NCI-H2107 (cell line): ENCODE results near the gene ASCC3.

ENCODE experiments used
- DNase-seq: peaks from one replicate; lab custom pipeline; 2025; lab: John Stamatoyannopoulos, UW

ASCC3 gene

GRCh38 chr6:100464903-100465700 is 416.0 kb downstream of the ASCC3 start, which contains the start of gene SIM1:
Gene SIM1 (minus strand): TSS chr6:100464921. CDS start chr6:100463468, 1,453 bp downstream.
- peak; percentile 47 for DNase-seq

DNA sequence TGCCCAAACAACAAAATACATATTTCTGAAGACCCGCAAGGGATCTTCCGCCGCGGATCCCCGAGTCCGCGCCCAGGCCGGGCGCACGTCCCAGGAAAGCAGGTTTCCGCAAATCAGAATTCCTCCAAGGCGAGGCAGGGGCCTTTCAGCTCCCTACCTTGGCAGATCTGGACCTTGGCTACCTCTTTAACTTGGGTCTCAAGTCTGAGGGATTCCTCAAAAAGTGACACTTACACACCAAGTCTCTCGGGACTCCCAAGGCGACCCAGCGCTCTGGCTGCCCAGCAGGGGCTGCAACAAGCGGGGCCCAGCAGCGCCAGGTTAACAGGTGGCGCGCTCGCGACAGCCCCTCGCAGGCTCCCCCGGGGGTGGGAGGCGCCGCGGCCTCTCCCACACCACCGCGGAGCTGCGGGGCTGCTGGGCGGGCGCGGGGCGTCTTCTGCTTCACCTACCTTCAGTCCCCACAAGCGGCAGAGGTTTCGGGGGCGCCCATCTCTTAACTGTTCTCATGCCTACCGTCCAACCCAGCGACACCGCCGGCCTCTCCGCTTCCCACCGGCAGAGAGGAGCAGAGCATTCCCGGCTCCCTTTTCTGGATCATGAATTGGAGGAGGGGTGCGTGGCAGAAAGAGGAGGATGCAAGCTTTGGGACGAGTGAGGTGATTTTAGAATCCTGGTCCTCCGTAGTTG is 416.8 kb downstream of the ASCC3 start:
- no peak for DNase-seq

GRCh38 chr6:100463630-100464161 is 417.4 kb downstream of the ASCC3 start:
- no peak for DNase-seq

DNA sequence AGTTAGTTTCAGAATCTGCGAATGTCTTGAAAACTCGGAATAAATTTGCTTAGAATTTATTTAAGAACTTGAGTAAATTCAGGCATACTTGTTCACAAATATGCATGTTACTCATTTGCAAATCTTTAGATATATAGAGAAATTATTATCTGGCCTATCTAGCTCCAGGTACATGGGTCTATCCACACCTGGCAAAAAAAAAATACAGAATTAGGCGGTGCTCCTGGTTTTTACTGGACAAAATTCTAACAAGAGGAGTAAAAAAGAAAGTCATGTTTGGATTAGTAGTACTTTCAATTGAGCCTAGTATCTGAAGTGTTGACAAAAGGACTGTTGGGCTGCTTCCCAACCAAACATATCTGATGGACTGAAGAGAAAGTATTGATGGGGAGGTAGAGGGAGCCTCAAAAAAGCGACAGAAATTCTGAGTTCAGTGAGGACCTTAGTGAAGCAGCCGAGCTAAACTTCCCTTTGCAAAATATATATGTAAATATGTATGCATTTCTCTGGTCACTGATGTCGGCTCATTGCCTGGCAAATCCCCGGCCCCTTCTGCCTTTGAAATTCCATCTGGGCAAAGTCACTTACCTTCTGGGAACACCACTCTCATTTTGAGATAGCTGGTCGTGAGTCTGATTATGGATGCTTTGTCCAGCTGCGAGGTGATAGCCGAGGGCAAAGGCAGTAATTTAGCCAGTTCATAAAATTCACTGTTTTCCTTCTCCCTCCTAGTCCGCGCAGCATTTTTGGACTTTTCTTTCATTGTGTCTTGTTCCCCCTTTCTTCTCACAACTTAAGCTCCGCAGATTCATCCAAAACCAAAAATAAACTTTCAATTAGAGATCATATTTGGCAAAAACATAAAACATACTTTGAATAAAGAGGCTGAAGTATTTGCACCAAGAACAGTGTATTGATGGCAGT is 418.2 kb downstream of the ASCC3 start:
- DNase-seq = no peak

GRCh38 chr6:100461917-100462705 is 419.0 kb downstream of the ASCC3 start:
- DNase-seq = no peak

DNA sequence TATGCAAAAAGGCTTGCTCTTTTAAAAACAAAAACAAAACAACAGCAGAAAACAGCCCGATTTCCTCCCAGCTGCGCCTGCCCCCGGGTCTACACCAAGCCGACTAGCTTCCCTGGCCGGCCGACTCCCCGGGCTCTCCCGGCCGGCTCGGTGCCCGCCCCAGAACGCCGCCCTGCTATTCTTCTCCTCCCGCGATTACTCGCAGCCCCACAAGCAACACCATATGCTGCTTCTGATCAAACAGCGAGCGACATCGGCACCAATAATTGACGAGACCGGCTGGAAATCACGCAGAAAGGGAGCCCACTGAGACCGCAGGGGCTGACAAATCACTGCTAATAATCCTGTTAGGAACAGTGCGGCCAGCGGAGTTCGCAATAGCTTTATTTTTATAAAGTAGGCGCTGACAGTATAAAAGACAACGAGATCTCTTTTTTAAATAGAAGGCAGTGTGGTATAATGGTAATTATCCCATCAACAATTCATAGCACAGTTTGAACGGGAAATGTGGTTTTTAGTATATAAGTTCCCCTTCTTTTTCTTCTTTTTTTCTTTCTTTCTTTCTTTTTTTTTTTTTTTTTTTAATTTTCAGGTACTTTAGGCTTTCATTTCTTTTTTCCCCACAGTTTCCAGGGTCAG is 419.7 kb downstream of the ASCC3 start:
- no peak for DNase-seq

- no peak for DNase-seq
Observed at GRCh38 chr6:100460650-100461204, 420.4 kb downstream of the ASCC3 start.

GRCh38 chr6:100459592-100460184 is 421.4 kb downstream of the ASCC3 start:
- no peak for DNase-seq

GRCh38 chr6:100458841-100459591 is 422.1 kb downstream of the ASCC3 start:
- DNase-seq = no peak
